HEK293 (cell line): ENCODE data around the gene PAMR1.
A peak's percentile ranks its signal among the peaks of the same experiment; 100 is the strongest.

ENCODE experiments used
- GFI1B ChIP-seq: fragments of 450-650 bp; formaldehyde crosslinking; IDR thresholded peaks from 2 replicates; pipeline ENCODE4 v1.5.1; 2016; ENCODE audit warnings: missing biosample characterization, missing genetic modification characterization
- HOXC10 ChIP-seq: sonication (generic); formaldehyde crosslinking; IDR thresholded peaks from 2 replicates; pipeline ENCODE4 v1.8.1; 2023; ENCODE audit warnings: mild to moderate bottlenecking, missing genetic modification reagents
- PATZ1 ChIP-seq: fragments of 450-650 bp; formaldehyde crosslinking; IDR thresholded peaks from 2 replicates; pipeline ENCODE4 v1.5.1; 2016; ENCODE audit warnings: missing biosample characterization, missing genetic modification characterization
- PBX3 ChIP-seq: sonication (generic); formaldehyde crosslinking; IDR thresholded peaks from 2 replicates; pipeline ENCODE4 v1.8.1; 2022; ENCODE audit warnings: mild to moderate bottlenecking, moderate library complexity, missing genetic modification reagents
- REPIN1 ChIP-seq: fragments of 450-650 bp; formaldehyde crosslinking; IDR thresholded peaks from 2 replicates; pipeline ENCODE4 v1.5.1; 2017; ENCODE audit warnings: missing biosample characterization, missing genetic modification characterization, low read depth
- TSHZ1 ChIP-seq: fragments of 450-650 bp; formaldehyde crosslinking; IDR thresholded peaks from 2 replicates; pipeline ENCODE4 v1.5.1; 2016; ENCODE audit warnings: missing biosample characterization, missing genetic modification characterization, borderline replicate concordance
- WT1 ChIP-seq: fragments of 450-650 bp; formaldehyde crosslinking; IDR thresholded peaks from 2 replicates; pipeline ENCODE4 v1.5.1; 2016; ENCODE audit warnings: missing biosample characterization, missing genetic modification characterization
- ZBTB1 ChIP-seq: fragments of 450-650 bp; formaldehyde crosslinking; IDR thresholded peaks from 2 replicates; pipeline ENCODE4 v1.5.1; 2016; ENCODE audit warnings: missing biosample characterization, missing genetic modification characterization
- ZBTB7A ChIP-seq: fragments of 450-650 bp; formaldehyde crosslinking; IDR thresholded peaks from 2 replicates; pipeline ENCODE4 v1.5.1; 2016; ENCODE audit warnings: low read depth, missing biosample characterization, missing genetic modification characterization
- ZFP37 ChIP-seq: fragments of 450-650 bp; formaldehyde crosslinking; IDR thresholded peaks from 2 replicates; pipeline ENCODE4 v1.5.1; 2016; ENCODE audit warnings: missing biosample characterization, missing genetic modification characterization
- ZFP69B ChIP-seq: fragments of 450-650 bp; formaldehyde crosslinking; IDR thresholded peaks from 2 replicates; pipeline ENCODE4 v1.5.1; 2016; ENCODE audit warnings: missing biosample characterization, missing genetic modification characterization
- ZNF174 ChIP-seq: fragments of 450-650 bp; formaldehyde crosslinking; IDR thresholded peaks from 2 replicates; pipeline ENCODE4 v1.5.0; 2017; ENCODE audit warnings: missing biosample characterization, mild to moderate bottlenecking, missing genetic modification characterization
- ZNF184 ChIP-seq: fragments of 450-650 bp; IDR thresholded peaks from 2 replicates; pipeline ENCODE4 v1.5.1; 2018; ENCODE audit warnings: missing biosample characterization, mild to moderate bottlenecking, missing genetic modification characterization
- ZNF366 ChIP-seq: fragments of 450-650 bp; formaldehyde crosslinking; conservative IDR thresholded peaks from 2 replicates; pipeline ENCODE4 v1.5.1; 2016; ENCODE audit warnings: missing biosample characterization, missing genetic modification characterization
- ZNF394 ChIP-seq: fragments of 450-650 bp; formaldehyde crosslinking; IDR thresholded peaks from 2 replicates; pipeline ENCODE4 v1.5.1; 2016; ENCODE audit warnings: missing biosample characterization, missing genetic modification characterization, mild to moderate bottlenecking, moderate library complexity, borderline replicate concordance
- ZNF404 ChIP-seq: fragments of 450-650 bp; formaldehyde crosslinking; IDR thresholded peaks from 2 replicates; pipeline ENCODE4 v1.5.1; 2017; ENCODE audit warnings: missing biosample characterization, missing genetic modification characterization
- ZNF426 ChIP-seq: fragments of 450-650 bp; formaldehyde crosslinking; IDR thresholded peaks from 2 replicates; pipeline ENCODE4 v1.5.1; 2017; ENCODE audit warnings: missing biosample characterization, missing genetic modification characterization, mild to moderate bottlenecking, inconsistent platforms, moderate library complexity
- ZNF530 ChIP-seq: fragments of 450-650 bp; formaldehyde crosslinking; IDR thresholded peaks from 2 replicates; pipeline ENCODE4 v1.5.1; 2016; ENCODE audit warnings: low read depth, missing biosample characterization, missing genetic modification characterization
- ZNF560 ChIP-seq: fragments of 450-650 bp; formaldehyde crosslinking; IDR thresholded peaks from 2 replicates; pipeline ENCODE4 v1.5.1; 2017; ENCODE audit warnings: missing biosample characterization, missing genetic modification characterization, borderline replicate concordance
- ZNF645 ChIP-seq: fragments of 450-650 bp; formaldehyde crosslinking; IDR thresholded peaks from 2 replicates; pipeline ENCODE4; 2016; ENCODE audit warnings: missing biosample characterization, missing genetic modification characterization
- ZNF670 ChIP-seq: fragments of 450-650 bp; formaldehyde crosslinking; IDR thresholded peaks from 2 replicates; pipeline ENCODE4 v1.5.1; 2016; ENCODE audit warnings: missing biosample characterization, missing genetic modification characterization, low read depth
- ZNF791 ChIP-seq: fragments of 450-650 bp; formaldehyde crosslinking; IDR thresholded peaks from 2 replicates; pipeline ENCODE4 v1.5.1; 2016; ENCODE audit warnings: missing biosample characterization, missing genetic modification characterization
- ZNF830 ChIP-seq: fragments of 450-650 bp; IDR thresholded peaks from 2 replicates; pipeline ENCODE4 v1.5.0; 2018; ENCODE audit warnings: missing biosample characterization, missing genetic modification characterization, low read depth, mild to moderate bottlenecking, moderate library complexity
- ZSCAN18 ChIP-seq: fragments of 450-650 bp; formaldehyde crosslinking; IDR thresholded peaks from 2 replicates; pipeline ENCODE4 v1.5.1; 2016; ENCODE audit warnings: missing biosample characterization, missing genetic modification characterization
- ZXDB ChIP-seq: fragments of 450-650 bp; formaldehyde crosslinking; IDR thresholded peaks from 2 replicates; pipeline ENCODE4 v1.5.1; 2016; ENCODE audit warnings: missing biosample characterization, missing genetic modification characterization

Gene PAMR1

GRCh38 chr11:35549787-35550186 lies 24.4 kb upstream of the PAMR1 start (continued):
- TF ChIP-seq ZSCAN18, result no peak
- no peak for TF ChIP-seq ZNF791 (tag by site-specific recombination)
- TF ChIP-seq ZNF394 (tag by site-specific recombination), result peak; percentile 30; the same call in 1 of the 2 replicates
- TF ChIP-seq PBX3 (CRISPR knock-in tag), result no peak
- TF ChIP-seq ZFP69B (tag by site-specific recombination), result no peak
- TF ChIP-seq ZNF404 (tag by site-specific recombination), result no peak
- TF ChIP-seq ZXDB (tag by site-specific recombination), result 0 out of 2 replicates have a peak, but pooled peaks have one; percentile 25
- no peak for TF ChIP-seq ZNF184
- peak; percentile 85 for TF ChIP-seq GFI1B (tag by site-specific recombination)
- TF ChIP-seq ZBTB1 (tag by site-specific recombination), result no peak
- TF ChIP-seq ZNF670, result no peak
- no peak for TF ChIP-seq REPIN1 (tag by site-specific recombination)
- TF ChIP-seq ZBTB7A (tag by site-specific recombination), result no peak
- TF ChIP-seq ZNF645 (tag by site-specific recombination), result no peak
- no peak for TF ChIP-seq TSHZ1 (tag by site-specific recombination)
- no peak for TF ChIP-seq WT1
- TF ChIP-seq ZNF560, result no peak
- no peak for TF ChIP-seq PATZ1 (tag by site-specific recombination)
- TF ChIP-seq ZNF366, result 0 out of 2 replicates have a peak, but pooled peaks have one; percentile 24
- TF ChIP-seq ZFP37 (tag by site-specific recombination), result no peak
- no peak for TF ChIP-seq ZNF530 (tag by site-specific recombination)
- TF ChIP-seq ZNF426 (tag by site-specific recombination), result no peak
- no peak for TF ChIP-seq HOXC10 (CRISPR knock-in tag)
- no peak for TF ChIP-seq ZNF174 (tag by site-specific recombination)
- no peak for TF ChIP-seq ZNF830 (tag by site-specific recombination)
- TF ChIP-seq, all 188 proteins: peak for 7
